Dermis microvascular lymphatic vessel endothelial cell (primary cell): Measurements from ENCODE around the gene NCOR1. TPM values are rescaled to one million over a fixed set of nuclear protein-coding genes. Genes with fewer than 3 reads are reported as not detected.
"Not testable (repeated sequence)": the region's sequence is repeated elsewhere in the genome, so short reads cannot be mapped to it uniquely, and the experiment has no call there.

Experiments used
- DNase-seq, 2 donors: peaks; one replicate each; pipeline versions ENCODE4 v3.0.0 to v3.0.0-alpha.2; 2010; ENCODE audit warnings: low read depth in 2 of 2
- total RNA-seq: library from RNA; depleted of rRNA; stranded (reverse); fragments of >200 nt; gene quantifications from 2 replicates; pipeline ENCODE4 v1.2.1, GENCODE V29; 2014

NCOR1 gene
- total RNA-seq, 1 donor from 2014 or later = 67.4 TPM

DNA sequence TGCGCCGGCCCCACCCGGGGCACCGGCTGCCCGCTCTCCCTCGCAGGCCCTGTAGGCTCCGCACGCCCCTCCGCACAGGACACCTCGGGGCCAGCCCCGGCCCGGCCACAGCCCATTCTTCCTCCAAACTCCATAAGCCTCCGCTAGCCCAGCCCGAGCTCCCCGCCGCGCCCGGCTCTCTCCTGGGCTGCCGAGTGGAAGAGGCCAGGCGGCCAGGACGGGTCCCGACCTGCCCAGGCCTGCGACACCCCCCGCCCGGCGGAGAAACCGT is 397 bp downstream of the NCOR1 start:
- peak in 1 of 2 donors; percentile 60 for DNase-seq

DNA sequence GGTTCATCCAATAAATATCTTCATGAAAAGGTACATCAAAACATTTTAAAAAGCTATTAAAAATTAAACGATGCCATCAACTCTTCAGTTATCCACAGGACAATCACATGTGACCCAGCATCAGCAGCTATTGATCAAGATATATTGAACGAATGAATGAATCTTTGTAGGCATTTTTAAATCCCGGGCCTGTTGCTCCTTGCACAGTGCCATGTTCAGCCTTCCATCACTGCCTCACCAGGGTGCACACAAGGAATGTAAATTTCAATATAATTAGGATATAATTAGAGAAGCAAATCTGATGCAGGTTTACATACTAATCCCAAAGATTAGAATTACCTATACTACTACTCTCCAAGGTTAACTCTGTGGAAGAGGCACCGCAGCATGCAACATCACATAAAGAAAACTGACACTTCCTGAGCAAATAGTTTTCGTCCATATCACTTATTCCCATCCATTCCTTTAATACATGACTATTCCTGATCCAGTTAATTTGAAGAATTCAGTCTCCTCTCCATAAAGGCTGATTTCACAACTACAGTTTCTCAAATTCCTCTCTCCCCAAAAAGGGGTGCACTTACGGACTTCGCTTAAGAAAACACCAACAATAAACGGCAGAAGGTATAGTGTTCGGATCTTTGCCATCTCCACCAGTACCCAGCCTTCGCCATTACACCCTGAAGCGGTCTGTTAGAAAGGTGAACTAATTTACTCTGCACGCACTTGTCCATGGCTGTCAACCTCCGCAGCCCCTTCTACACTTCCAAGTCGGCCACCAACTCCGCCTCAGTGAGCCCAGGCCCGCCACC is 938 bp downstream of the NCOR1 start:
- no peak for DNase-seq

DNA sequence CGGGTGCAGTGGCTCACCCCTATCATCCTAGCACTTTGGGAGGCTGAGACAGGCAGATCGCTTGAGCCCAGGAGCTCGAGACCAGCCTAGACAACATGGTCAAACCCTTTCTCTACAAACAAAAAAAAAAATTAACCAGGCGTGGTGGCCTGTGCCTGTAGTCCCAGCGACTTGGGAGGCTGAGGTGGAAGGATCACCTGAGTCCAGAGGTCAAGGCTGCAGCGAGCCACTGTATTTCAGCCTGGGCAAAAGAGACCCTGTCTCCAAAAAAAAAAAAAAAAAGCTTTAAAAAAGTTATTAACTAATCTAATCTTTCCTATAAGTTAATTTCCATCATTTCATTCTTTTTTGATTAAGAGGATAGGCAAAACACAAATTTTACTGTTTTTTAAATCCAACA is 2.5 kb downstream of the NCOR1 start:
- no peak for DNase-seq

DNA sequence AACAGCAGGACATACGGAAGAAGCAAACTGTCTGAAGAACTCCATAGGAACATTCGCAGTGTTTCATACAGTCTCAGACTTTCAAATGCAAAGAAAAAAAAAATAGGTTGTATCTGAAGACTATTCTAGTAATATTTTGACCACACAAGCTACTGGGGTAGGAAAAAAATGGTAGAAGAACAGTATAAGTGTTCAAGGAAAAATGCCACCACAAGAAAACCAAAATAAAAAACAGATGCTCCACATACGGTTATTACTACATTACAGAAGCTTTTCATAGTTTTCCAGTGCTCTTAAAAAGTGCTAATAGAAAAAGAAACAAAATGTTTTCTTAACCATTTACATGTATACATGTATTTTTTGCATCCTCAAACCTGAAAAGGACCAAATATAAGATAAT is 3.7 kb downstream of the NCOR1 start:
- no peak for DNase-seq

DNA sequence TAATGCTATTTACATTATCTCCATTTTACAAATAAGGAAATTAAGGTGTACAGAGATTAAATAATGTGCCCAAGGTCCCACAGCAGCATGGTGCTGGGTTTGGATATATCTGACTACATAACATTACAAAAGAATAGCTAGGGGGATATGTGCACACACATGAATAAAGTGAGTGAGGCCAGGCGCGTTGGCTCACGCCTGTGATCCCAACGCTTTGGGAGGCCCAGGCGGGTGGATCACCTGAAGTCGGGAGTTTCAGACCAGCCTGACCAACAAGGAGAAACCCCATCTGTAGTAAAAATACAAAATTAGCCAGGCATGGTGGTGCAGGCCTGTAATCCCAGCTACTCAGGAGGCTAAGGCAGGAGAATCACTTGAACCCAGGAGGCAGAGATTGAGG is 10.6 kb downstream of the NCOR1 start:
- not testable (repeated sequence) for DNase-seq

DNA sequence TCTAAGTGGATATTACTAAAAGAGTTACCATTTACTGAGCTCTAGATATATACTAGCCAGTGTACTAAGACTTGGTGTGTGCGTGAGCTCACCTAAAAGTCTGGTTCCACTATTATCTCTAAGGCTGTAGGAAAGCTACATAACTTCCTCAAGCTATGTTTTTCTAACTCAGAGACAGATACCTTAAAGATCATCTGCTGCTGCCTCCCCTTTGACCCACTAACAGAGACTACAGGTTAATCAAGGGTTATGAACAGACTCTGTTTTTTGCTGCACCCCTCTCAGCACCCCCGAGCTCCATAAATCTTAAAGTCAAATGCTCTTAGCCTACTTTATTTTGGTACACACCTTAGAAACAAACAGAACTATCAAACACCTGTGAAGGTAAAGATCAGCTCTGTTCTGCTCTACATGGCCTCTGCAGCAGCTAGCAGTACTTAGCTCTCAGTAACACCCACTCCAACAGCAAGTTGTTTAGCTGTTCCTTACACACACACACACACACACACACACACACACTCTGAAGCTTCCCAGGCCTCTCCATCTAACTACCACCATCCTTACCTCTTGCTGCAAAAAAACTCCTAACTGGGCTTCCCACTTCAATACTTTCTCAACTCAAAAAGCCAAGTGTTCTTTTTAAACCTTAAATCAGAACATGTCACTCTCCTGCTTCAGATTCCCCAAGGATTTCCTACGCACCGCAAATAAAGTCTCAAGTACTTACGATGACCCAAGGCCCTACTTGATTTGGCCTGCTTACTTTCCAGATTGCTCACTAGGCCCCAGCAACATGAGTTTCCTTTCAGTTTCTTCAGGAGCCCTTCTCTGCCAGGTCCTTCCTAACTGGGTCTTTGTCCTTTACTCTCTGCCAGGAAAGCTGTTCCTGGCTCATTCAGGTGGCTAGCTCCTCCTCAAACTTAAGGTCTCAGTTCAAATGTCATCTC is 12.5 kb downstream of the NCOR1 start:
- DNase-seq = not testable (repeated sequence)

DNA sequence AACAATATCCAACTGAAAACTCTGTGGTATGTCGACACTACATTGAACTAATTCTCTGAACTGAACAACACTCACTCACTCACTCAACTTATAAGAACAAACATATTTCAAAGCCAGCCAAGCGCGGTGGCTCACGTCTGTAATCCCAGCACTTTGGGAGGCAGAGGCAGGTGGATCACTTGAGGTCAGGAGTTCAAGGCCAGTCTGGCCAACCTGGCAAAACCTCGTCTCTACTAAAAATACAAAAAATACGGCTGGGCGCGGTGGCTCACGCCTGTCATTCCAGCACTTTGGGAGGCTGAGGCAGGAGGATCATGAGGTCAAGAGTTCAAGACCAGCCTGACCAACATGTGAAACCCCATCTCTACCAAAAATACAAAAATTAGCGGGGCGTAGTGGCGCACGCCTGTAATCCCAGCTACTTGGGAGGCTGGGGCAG is 13.6 kb downstream of the NCOR1 start:
- DNase-seq = not testable (repeated sequence)

DNA sequence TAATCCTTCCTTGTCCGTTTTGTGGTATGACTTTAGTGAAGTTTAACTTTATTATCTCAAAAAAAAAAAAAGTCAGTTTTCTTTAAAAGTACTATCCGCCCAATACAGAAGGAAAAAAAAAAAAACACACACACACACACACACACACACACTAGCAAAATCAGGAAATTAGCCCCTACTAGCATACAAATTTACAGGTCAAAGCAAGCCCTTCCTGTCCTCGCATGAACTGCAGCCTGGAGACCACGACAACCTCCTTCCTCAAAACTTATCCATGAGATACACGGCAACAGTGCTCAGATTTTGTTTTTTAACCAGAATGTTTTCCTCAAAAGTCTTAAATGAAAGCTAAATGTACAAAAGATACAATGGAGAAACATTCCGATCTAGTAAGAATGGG is 16.2 kb downstream of the NCOR1 start:
- peak in 1 of 2 donors; percentile 72 for DNase-seq

DNA sequence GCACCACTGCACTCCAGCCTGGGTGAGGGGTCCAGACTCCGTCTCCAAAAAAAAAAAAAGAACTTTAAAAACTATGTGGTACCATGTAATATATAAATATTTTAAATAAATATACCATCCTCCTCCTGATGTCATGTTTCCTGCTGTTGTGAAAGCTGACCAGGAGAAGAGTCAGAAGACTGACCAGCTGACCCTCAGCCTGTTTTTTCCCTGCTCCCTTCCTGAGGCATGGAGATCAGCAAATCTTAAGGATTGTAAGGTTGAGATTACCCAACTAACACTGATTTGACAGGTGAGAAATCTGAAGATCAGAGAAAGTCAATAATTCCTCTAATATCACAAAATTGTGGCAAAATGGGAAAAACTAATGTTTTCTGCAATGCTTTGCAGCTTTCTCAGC is 18.1 kb downstream of the NCOR1 start:
- peak in 1 of 2 donors; percentile 56 for DNase-seq

DNA sequence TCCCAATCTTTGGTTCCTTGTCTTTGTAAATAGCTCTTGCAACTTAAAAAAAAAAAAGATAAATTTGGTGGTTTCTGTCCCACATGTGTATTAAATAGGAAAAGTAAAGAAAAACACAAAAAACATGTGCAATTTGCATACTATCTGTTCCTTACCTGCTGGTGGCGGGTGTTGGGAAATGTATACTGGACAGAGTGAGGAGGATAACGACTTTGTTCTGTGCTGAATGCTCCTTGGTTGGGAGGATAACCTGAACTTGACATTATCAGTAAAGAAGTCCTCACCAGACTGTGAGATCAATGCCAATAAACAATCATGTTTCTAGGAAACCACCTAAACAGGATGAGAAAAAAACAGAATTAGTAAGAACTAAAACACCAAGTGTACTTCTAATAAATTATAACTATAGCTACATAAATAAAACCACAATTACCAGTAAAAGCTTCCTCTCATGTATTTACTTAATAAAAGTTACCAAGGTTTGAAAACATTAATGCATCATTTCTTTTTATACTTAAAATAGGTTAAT is 21.0 kb downstream of the NCOR1 start:
- DNase-seq = peak in 1 of 2 donors; percentile 35

DNA sequence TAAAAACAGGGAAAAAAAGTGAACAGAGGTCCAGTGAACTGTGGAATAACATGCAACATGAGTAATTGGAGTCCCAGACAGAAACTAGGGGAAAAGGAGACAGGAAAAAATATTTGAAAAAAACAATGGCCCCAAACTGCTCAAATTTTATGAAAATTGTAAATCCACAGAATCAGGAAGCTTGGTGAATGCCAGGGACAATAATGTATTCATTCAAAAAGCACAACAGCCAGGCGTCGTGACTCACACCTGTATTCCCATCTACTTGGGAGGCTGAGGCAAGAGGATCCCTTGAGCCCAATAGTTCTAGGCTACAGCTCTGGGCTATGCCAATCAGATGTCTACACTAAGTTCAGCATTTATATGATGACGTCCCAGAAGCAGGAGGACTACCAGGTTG is 23.7 kb downstream of the NCOR1 start:
- peak; percentile 76 to 96 for DNase-seq

DNA sequence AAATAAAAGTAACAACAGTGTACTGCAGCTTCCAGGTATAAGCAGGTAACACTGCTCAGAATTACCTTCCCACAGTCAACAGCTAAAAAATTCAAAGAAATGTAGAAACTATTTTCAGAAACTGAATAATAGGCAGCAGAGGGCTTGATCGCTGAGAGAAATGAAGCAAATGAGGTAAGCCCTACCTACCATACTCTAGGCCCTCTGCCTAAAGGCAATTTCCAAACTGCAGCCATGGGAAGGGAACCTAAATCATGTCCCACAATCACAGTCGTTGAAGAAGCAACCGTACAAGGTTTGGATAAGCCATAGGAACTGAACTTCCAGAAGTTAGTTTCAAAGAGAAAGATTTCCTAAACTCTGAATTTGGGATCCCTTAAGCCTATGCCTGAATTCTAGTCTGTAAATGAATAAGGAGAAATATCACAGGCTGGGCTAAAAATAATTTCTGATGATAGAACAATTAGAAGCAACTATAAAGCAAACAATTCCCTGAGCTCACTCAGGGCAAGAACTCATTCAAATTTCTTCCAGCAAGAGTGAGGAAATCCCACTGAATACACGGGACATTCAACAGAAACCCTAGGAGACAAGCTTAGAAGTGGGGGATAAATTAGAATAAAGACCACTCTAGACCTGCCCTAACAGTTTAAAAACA is 24.5 kb downstream of the NCOR1 start:
- DNase-seq = peak in 1 of 2 donors; percentile 22

DNA sequence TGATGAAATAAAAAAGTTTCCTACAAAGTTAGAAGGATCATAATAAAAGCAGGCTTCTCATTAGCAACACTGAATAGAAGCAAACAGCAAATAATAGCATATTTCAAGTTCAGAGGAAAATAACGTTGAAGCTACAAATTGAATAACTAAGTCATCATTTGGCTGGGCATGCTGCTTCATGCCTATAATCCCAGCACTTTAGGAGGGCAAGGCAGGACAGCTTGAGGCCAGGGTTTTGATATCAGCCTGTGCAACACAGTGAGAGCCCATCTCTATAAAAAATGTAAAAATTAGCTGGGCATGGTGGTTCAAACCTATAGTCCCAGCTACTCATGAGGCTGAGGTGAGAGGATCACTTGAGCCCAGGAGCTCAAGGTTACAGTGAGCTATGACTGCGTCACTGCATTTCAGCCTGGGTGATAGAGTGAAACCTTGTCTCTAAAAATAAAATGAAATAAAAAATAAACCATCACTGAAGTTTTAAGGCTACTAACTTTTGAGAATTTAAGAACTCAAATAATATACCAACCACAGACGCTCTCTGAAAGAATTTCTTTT is 25.5 kb downstream of the NCOR1 start:
- DNase-seq = no peak

DNA sequence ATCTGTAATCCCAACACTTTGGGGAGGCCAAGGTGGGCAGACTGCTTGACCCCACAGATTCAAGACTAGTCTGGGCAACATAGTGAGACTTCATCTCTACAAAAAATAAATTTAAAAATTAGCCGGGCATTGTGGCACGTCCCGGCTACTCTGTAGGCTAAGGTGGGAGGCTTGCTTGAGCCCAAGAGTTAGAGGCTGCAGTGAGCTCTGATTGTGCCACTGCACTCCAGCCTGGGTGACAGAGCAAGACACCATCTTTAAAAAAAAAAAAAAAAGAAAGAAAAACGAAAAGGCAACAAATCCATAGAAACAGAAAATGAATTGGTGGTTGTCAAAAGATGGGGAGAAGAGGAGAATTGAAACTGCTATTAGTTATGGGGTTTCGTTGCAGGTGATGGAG is 27.7 kb downstream of the NCOR1 start:
- DNase-seq = no peak

DNA sequence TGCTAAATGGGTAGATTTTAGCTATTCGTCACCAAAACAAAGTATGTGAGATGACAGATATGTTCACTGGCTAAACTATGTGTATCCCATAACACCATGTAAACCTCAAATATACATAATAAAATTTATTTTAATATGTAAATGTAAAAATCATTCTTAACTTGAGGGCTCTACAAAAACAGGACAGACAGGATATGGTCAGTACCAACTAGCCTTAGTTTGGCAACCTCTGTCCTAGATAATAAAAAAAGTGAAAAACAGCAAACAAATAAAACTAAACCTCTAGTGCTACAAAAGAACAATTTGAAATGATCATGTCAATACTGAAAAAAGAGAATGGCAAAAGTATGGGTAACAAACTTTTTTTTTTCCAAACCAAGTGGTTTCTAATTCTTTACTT is 33.8 kb downstream of the NCOR1 start:
- no peak for DNase-seq

DNA sequence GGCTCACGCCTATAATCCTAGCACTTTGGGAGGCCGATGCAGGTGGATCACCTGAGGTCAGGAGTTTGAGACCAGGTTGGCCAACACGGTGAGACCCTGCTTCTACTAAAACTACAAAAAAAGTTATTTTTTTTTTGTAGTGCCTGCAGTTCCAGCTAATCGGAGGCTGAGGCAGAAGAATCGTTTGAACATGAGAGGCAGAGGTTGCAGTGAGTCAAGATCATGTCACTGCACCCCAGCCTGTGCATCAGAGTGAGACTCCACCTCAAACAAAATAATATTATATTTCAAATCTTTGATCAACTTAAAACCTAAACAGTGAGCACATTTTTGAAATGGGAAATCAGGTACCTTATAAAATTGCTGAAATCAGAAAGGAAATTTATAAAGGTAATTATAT is 36.5 kb downstream of the NCOR1 start:
- no peak for DNase-seq

DNA sequence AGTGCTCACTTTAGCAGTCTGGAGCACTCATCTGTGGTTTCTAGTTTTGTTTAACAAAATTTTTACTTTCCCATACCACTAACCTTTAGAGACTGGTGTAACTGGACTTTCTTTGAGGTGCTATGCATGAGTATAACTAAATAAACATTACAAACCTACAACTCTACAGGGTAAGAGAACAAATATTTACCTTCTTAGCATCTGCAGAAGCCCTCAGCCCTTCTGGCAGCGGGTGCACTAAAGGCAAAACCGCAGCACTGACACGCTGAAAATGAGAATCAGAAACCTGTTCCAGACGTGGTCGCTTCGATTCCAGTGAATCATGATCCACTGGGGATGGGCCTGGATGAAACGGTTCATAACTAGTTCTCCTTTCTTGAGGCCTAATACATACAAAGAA is 43.7 kb downstream of the NCOR1 start:
- DNase-seq = no peak

DNA sequence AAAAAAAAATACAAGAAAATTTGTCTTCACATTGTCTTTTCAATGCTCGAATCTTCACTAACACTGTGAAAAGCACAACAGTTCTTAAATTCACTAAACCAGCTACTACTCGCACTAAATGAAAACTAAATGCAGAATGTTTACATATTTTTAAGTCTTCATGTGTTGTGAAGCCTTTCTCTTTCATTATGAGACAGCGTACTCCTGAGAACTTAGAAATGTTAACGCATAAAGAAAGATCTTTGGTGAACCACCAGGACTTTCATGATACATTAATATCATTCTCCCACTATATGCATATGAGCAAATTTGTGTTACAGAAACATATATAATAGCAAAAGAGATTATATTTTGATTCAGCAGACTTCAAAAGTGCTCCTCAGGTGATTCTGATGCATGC is 48.6 kb downstream of the NCOR1 start:
- DNase-seq = not testable (repeated sequence)

DNA sequence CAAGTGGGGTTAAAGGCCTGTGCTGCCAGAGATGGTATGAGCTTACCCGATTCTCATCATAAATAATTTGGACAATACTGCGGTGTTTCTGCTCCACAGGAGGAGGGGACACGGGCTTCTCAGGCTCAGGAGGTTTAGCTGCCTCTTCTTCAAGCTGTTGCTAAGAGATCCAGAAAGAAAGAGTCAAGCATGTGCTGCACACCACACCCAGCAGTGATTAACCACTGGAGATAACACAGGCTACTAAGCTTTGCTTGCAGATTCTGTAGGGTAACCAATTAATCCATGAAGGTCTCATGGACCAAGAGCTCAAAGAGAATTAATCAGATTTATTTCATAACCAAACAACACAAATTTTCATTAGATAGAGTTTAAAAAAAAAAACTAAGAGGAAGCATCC is 56.6 kb downstream of the NCOR1 start:
- no peak for DNase-seq

DNA sequence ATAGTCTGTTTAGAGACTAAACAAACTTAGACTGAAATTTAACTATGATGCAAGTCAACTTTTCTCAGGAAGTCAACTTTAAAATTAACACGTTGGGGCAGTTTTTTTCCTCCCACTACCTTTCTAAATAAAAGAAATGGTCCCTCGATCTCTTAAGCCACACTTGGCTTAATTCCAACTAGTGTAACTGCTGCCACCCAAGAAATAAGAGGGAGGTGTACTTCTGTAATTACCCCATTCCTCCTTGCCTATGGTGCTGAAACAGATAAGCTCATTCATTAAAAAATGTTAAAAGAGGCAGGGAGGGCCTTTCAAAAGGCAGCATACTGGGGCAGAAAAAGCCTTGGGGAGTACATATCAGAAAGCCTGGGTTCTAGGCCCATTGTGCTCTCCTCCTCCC is 59.8 kb downstream of the NCOR1 start:
- no peak for DNase-seq

DNA sequence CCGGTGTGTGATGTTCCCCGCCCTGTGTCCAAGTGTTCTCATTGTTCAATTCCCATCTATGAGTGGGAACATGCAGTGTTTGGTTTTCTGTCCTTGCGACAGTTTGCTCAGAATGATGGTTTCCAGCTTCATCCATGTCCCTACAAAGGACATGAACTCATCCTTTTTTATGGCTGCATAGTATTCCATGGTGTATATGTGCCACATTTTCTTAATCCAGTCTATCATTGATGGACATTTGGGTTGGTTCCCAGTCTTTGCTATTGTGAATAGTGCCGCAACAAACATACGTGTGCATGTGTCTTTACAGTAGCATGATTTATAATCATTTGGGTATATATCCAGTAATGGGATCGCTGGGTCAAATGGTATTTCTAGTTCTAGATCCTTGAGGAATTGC is 63.0 kb downstream of the NCOR1 start:
- DNase-seq = not testable (repeated sequence)
